Measurements from ENCODE around the gene CHMP1A.

The CHMP1A gene

GRCh38 chr16:89657442-89658220 is at the start of gene CHMP1A, which contains the start of gene SPATA33:
CHMP1A (minus strand) TSS chr16:89657708; CDS start chr16:89657588, 120 bp downstream.
SPATA33 (plus strand) TSS chr16:89657836; CDS start chr16:89657912, 76 bp downstream.
- peak within 1 kb of the TSS; percentile 66 for H3K9ac ChIP-seq
- no peaks in the 10 kb centered on the region for H4K20me1 ChIP-seq (ENCODE audit: insufficient read depth)
- H3K27ac ChIP-seq, result no peak within 1 kb of the TSS; the same call in 1 of the 2 replicates
- peak within 1 kb of the TSS; percentile 72 for H3K4me3 ChIP-seq (IDR thresholded peaks at IDR 0.05; ENCODE audit: insufficient read depth, low read depth, low read length)
- H3K36me3 ChIP-seq (ENCODE audit: insufficient read depth), result no peaks in the 10 kb centered on the region
- TF ChIP-seq CTCF (conservative IDR thresholded peaks at IDR 0.05; ENCODE audit: low read depth, low read length), result no peak
- peaks cover 44% of the 10 kb centered on the region for H3K79me2 ChIP-seq (ENCODE audit: insufficient read depth, low read depth)
- H3K27me3 ChIP-seq (ENCODE audit: insufficient read depth, low read depth), result no peaks in the 10 kb centered on the region
- peak within 1 kb of the TSS; percentile 92 for H3K4me2 ChIP-seq
- H3K4me1 ChIP-seq (ENCODE audit: low read depth, poor library complexity, severe bottlenecking), result peaks cover 18% of the 10 kb centered on the region
- H2AFZ ChIP-seq (ENCODE audit: low read depth), result peak within 1 kb of the TSS; percentile 80

DNA sequence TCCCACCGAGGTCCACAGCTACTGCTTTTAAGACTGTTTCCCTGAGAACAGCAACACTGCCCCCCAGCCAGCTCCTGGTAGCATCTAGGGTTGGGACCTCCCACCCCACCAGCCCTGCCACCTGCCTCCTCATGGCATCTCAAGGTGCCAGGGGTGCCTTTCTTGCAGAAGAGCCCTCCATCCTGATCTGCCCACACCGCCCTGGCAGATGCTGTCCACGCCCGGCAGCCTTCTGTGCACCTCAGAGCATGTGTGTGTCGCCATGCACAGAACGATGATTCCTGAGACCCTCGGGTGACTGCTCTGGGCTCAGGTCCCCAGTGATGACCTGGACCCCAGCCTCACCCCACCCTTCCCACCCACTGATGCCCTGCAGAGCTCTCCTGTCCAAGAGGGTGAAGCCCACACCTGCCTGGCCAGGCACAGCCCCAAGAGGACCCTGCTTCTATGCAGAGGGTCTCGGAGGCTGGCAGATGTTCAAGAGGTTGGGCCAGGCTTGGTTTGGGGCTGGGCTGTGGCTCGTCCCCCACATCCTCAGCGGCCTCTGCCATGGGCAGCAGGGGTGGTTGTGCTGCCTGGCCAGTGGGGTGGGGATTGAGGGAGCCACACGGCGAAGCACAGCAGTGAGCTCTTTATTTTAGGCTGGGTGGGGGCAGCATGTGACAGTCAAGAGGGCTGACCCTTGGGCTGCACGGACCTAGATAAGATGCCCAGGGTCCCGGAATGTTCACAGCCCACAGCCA is 49.2 kb upstream of the CHMP1A start:
- H3K4me3 ChIP-seq (IDR thresholded peaks at IDR 0.05; ENCODE audit: insufficient read depth, low read depth, low read length), result no peak overlapping the region
- no peaks in the 10 kb centered on the region for H3K36me3 ChIP-seq (ENCODE audit: insufficient read depth)
- H3K9ac ChIP-seq, result no peak overlapping the region
- no peak for TF ChIP-seq CTCF (conservative IDR thresholded peaks at IDR 0.05; ENCODE audit: low read depth, low read length)
- no peaks in the 10 kb centered on the region for H3K27me3 ChIP-seq (ENCODE audit: insufficient read depth, low read depth)
- H3K4me1 ChIP-seq (ENCODE audit: low read depth, poor library complexity, severe bottlenecking), result peaks cover 19% of the 10 kb centered on the region
- no peaks in the 10 kb centered on the region for H4K20me1 ChIP-seq (ENCODE audit: insufficient read depth)
- H3K27ac ChIP-seq, result no peak overlapping the region
- H2AFZ ChIP-seq (ENCODE audit: low read depth), result peak overlapping the region; percentile 41; the same call in 1 of the 2 replicates
- H3K79me2 ChIP-seq (ENCODE audit: insufficient read depth, low read depth), result peaks cover under 1% of the 10 kb centered on the region; the same call in 1 of the 2 replicates
- H3K4me2 ChIP-seq, result peak overlapping the region; percentile 33; the same call in 1 of the 2 replicates

GRCh38 chr16:89705006-89705405 is 47.5 kb upstream of the CHMP1A start:
- peaks cover 24% of the 10 kb centered on the region for H3K4me1 ChIP-seq (ENCODE audit: low read depth, poor library complexity, severe bottlenecking)

More at GRCh38 chr16:89705006-89705405, 47.5 kb upstream of the CHMP1A start:
- Histone ChIP-seq H3K79me2 (ENCODE audit: insufficient read depth, low read depth) (no peaks in the 10 kb centered on the region), H3K27me3 (ENCODE audit: insufficient read depth, low read depth) (no peaks in the 10 kb centered on the region), H2AFZ (ENCODE audit: low read depth) (no peak overlapping the region), H3K9ac (no peak overlapping the region), H3K4me2 (peak overlapping the region; percentile 33; the same call in 1 of the 2 replicates), H3K4me3 (IDR thresholded peaks at IDR 0.05; ENCODE audit: insufficient read depth, low read depth, low read length) (no peak overlapping the region), H4K20me1 (ENCODE audit: insufficient read depth) (no peaks in the 10 kb centered on the region), H3K36me3 (ENCODE audit: insufficient read depth) (no peaks in the 10 kb centered on the region), H3K27ac (no peak overlapping the region)
- TF ChIP-seq CTCF (conservative IDR thresholded peaks at IDR 0.05; ENCODE audit: low read depth, low read length), result no peak
